Measurements from ENCODE around the gene TMUB2. TPM values are rescaled to one million over a fixed set of nuclear protein-coding genes. Genes with fewer than 3 reads are reported as not detected.

The TMUB2 gene
- total and polyA plus RNA-seq, 2 donors from 2014 or later: 37.7 to 39.2 TPM

- Histone ChIP-seq H3K4me3 (ENCODE audit: low read length in 3 of 3) (no peak overlapping the region), H3K9ac (ENCODE audit: low read length in 3 of 3) (no peak overlapping the region), H3K4me1 (ENCODE audit: control insufficient read depth in 2 of 3, insufficient read depth in 2 of 3, low read depth in 1 of 3, low read length in 3 of 3) (no peaks in the 10 kb centered on the region), H3K27me3 (ENCODE audit: control insufficient read depth, insufficient read depth, low read length) (no peaks in the 10 kb centered on the region), H3K36me3 (ENCODE audit: control insufficient read depth in 2 of 3, insufficient read depth in 3 of 3, low read length in 3 of 3) (no peaks in the 10 kb centered on the region), H3K9me3 (ENCODE audit: control insufficient read depth in 2 of 3, insufficient read depth in 1 of 3, low read length in 3 of 3) (no peaks in the 10 kb centered on the region), H3K27ac (ENCODE audit: low read depth in 2 of 2, low read length in 2 of 2) (no peak overlapping the region)
- no peak for DNase-seq
- no peak for TF ChIP-seq CTCF (IDR thresholded peaks at IDR 0.05; ENCODE audit: borderline replicate concordance, extremely low read depth, insufficient read depth)
- no peak for FAIRE-seq
- intact Hi-C loops (cut with DNase I): no loop called here
Observed at GRCh38 chr17:44159519-44160210, 27.1 kb upstream of the TMUB2 start.

- TF ChIP-seq CTCF (IDR thresholded peaks at IDR 0.05; ENCODE audit: borderline replicate concordance, extremely low read depth, insufficient read depth): no peak
- peaks cover 0 to 2% (median 0%) of the 10 kb centered on the region in 3 donors for H3K4me1 ChIP-seq (ENCODE audit: control insufficient read depth in 2 of 3, insufficient read depth in 2 of 3, low read depth in 1 of 3, low read length in 3 of 3)
- no peak overlapping the region for H3K9ac ChIP-seq (ENCODE audit: low read length in 3 of 3)
- DNase-seq (no peak), FAIRE-seq (no peak)
- no peaks in the 10 kb centered on the region for H3K9me3 ChIP-seq (ENCODE audit: control insufficient read depth in 2 of 3, insufficient read depth in 1 of 3, low read length in 3 of 3)
- no peak overlapping the region for H3K4me3 ChIP-seq (ENCODE audit: low read length in 3 of 3)
- H3K27me3 ChIP-seq (ENCODE audit: control insufficient read depth, insufficient read depth, low read length): no peaks in the 10 kb centered on the region
- no peak overlapping the region for H3K27ac ChIP-seq (ENCODE audit: low read depth in 2 of 2, low read length in 2 of 2)
- intact Hi-C loops (cut with DNase I): no loop called here
- H3K36me3 ChIP-seq (ENCODE audit: control insufficient read depth in 2 of 3, insufficient read depth in 3 of 3, low read length in 3 of 3): no peaks in the 10 kb centered on the region
Observed at GRCh38 chr17:44164476-44164875, 22.3 kb upstream of the TMUB2 start.

- FAIRE-seq: no peak
- H3K9ac ChIP-seq (ENCODE audit: low read length in 3 of 3): no peak overlapping the region
- DNase-seq: peak in 1 of 5 donors; percentile 31
- H3K27me3 ChIP-seq (ENCODE audit: control insufficient read depth, insufficient read depth, low read length): no peaks in the 10 kb centered on the region
- no peak overlapping the region for H3K27ac ChIP-seq (ENCODE audit: low read depth in 2 of 2, low read length in 2 of 2)
- intact Hi-C loops (cut with DNase I): no loop called here
- peaks cover 0 to 7% (median 0%) of the 10 kb centered on the region in 3 donors for H3K4me1 ChIP-seq (ENCODE audit: control insufficient read depth in 2 of 3, insufficient read depth in 2 of 3, low read depth in 1 of 3, low read length in 3 of 3)
- H3K9me3 ChIP-seq (ENCODE audit: control insufficient read depth in 2 of 3, insufficient read depth in 1 of 3, low read length in 3 of 3): no peaks in the 10 kb centered on the region
- H3K36me3 ChIP-seq (ENCODE audit: control insufficient read depth in 2 of 3, insufficient read depth in 3 of 3, low read length in 3 of 3): no peaks in the 10 kb centered on the region
- no peak for TF ChIP-seq CTCF (IDR thresholded peaks at IDR 0.05; ENCODE audit: borderline replicate concordance, extremely low read depth, insufficient read depth)
- no peak overlapping the region for H3K4me3 ChIP-seq (ENCODE audit: low read length in 3 of 3)
Observed at GRCh38 chr17:44167181-44167861, 19.5 kb upstream of the TMUB2 start.

Measured in kidney (tissue), 14 donors.